Fibroblast of pulmonary artery (primary cell): ENCODE results near the gene MEGF9.

Experiments used
- DNase-seq: peaks from one replicate; pipeline ENCODE4 v3.0.0-alpha.2; 2010; ENCODE audit warnings: low read depth
- H3K4me3 ChIP-seq: replicated peaks from 2 replicates; pipeline ENCODE4 v1.5.1; 2011; ENCODE audit warnings: low read depth, mild to moderate bottlenecking, control low read depth, low read length, moderate library complexity
- TF ChIP-seq, protein P1 (sequence below): IDR thresholded peaks from 2 replicates; pipeline ENCODE4 v1.5.1; 2011; ENCODE audit warnings: mild to moderate bottlenecking, control low read depth, low read length, inconsistent platforms; ENCODE audit errors: missing control alignments

The MEGF9 gene

DNA sequence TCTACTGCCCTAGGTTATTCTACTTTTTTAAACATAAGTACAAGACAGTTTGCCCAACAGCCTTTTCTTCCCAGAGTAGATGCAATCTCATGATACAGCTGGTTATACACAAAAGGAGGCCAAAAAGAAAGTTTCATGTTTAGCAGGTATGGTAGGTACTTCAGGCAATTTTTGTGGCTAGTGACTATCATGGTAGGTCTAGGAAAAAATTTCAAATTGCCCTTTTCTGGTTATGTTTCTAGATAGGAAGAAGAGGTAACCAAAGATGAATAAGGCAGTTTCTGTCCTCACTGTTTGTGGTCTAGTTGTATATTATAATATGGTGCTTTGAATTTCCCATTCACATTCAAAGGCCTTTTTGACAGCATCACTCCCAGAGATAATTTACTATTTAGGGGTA, 19.7 kb downstream of the MEGF9 start:
- DNase-seq = no peak
- no peak overlapping the region for H3K4me3 ChIP-seq
- TF ChIP-seq, protein P1, sequence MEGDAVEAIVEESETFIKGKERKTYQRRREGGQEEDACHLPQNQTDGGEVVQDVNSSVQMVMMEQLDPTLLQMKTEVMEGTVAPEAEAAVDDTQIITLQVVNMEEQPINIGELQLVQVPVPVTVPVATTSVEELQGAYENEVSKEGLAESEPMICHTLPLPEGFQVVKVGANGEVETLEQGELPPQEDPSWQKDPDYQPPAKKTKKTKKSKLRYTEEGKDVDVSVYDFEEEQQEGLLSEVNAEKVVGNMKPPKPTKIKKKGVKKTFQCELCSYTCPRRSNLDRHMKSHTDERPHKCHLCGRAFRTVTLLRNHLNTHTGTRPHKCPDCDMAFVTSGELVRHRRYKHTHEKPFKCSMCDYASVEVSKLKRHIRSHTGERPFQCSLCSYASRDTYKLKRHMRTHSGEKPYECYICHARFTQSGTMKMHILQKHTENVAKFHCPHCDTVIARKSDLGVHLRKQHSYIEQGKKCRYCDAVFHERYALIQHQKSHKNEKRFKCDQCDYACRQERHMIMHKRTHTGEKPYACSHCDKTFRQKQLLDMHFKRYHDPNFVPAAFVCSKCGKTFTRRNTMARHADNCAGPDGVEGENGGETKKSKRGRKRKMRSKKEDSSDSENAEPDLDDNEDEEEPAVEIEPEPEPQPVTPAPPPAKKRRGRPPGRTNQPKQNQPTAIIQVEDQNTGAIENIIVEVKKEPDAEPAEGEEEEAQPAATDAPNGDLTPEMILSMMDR = no peak

DNA sequence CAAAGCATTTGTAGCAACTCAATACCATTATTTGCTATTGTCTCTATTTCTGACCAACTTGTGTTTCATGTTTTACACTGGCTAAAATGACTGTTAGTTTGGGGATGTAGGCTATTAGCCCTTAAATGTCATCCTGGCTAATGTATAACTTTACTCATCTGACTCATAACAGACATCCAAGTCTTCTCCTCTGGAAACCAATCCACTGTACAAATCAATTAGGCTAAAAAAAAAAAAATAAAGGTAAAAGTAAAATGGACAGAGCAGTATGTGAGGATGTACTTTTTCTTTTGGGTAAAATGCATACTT, 20.6 kb downstream of the MEGF9 start:
- no peak overlapping the region for H3K4me3 ChIP-seq
- TF ChIP-seq, protein P1 = no peak
- DNase-seq = no peak

DNA sequence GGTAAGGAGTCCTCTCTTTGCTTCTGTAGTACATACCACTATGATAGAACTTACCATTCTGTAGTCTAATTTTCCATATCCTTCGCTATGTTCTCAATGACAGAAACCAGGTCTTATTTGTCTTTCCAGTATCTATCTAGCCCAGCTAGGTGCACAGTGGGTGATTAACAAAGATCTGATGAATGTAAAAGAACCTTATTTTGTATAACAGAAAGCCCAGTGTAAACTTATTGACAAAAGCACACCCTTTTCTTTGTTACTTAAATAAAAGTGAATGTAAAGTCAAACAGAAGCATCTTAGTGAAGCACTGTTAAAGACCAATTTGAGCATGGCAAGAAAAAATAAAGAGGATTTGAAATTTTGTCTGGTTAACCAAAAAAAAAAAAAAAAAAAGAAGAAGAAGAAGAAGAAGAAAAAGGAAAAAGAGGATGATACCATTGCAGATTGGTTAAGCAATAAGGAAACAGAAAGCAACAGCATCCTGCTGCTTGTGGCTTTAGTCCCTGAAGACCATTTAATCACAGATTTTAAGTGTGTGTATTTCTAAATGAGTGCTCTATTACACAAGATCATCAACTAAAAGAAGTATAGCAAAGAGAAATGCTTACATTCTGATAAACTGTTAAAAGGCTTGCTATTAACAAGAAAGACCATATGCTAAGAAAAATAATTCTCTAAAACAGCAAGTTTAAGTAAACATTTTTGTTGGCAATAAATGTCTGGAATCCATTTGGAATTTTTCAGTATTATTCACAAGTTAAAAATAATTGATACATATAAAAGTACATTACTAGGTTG, 21.2 kb downstream of the MEGF9 start:
- TF ChIP-seq, protein P1 = no peak
- no peak overlapping the region for H3K4me3 ChIP-seq
- DNase-seq = peak; percentile 41

DNA sequence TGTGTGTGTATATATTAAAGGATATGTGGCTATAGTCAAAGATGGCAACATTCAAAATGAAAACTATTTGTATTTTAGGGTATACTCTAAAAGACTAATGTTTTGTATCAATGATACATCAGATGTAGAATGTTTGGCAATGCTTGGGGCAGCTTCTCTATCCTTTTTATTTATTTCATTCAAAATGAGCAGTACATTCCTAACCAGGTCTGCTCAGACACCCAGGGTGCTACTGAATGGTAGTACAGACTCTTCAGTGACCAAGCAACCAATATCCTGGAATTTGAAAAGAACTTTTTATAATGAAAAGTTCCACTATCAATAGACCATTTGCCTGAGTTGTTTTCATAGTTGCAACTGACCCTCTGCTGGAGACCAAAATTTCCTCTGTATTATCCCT, 23.9 kb downstream of the MEGF9 start:
- TF ChIP-seq, protein P1 = no peak
- no peak for DNase-seq
- no peak overlapping the region for H3K4me3 ChIP-seq

DNA sequence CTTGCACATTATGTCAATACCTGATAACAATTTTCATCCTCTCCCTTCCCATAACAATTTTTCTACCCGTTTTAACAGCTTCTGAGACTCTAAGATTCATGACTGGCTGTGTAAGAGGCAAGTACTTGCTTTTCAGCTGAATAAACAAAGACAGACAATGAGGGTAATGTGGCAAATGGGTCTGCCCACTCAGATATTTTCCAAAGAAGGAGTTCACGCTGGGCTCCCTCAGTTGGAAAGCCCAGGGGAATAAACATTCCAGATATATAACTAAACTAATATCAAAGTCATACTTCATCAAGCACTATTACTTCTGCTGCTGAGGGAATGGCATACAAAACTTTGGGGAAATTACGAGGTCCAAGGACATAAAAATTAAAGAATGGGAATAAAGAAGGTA, 24.4 kb downstream of the MEGF9 start:
- TF ChIP-seq, protein P1 = no peak
- no peak overlapping the region for H3K4me3 ChIP-seq
- peak; percentile 30 for DNase-seq

DNA sequence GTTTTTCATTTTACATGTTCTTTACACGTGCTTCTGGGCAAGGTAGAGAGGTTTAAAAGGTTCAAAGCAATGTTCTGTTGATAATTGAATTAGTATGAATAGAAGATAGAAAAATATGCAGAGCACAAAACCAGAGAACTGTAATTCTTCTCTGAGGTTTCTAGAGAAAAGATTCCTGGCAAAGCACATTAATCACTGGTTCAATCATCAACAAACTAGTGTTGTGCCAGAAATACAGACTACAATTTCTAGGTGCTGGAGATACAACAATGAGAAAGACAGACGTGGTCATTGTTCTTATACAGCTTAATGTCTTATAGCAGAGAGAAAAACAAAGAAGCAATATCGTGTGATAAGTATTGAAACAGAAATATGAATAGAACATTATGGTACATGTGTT, 25.5 kb downstream of the MEGF9 start:
- TF ChIP-seq, protein P1 = no peak
- H3K4me3 ChIP-seq = no peak overlapping the region
- DNase-seq = no peak

DNA sequence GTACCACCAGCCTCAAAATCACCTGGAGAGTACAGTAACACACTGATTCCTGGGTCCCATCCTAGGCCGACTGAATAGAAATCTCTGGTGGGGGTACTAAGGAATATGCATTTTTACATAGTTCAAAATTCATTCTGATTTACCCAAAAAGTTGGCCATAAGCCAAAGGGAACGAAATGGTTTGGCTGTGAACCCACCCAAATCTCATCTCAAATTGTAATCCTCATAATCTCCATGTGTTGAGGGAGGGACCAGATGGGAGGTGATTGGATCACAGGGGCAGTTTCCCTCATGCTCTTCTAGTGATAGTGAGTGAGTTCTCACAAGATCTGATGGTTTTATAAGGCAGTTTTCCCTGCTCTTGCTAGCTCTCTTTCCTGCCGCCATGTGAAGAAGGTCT, 31.1 kb downstream of the MEGF9 start:
- no peak for DNase-seq
- H3K4me3 ChIP-seq = no peak overlapping the region
- TF ChIP-seq, protein P1 = no peak
